Memory B cell (primary cell): ENCODE measurements around the gene NDUFV3.
"Not testable (repeated sequence)": the region's sequence is repeated elsewhere in the genome, so short reads cannot be mapped to it uniquely, and the experiment has no call there.

Experiments used
- ATAC-seq: fragments of 150-1000 bp; cut with Tn5 transposase; 2 replicates; pipeline ENCODE4 v1.10.0; 2021; ENCODE audit warnings: low read depth, mild to moderate bottlenecking, moderate library complexity
- DNase-seq, 2 donors: peaks; one replicate each; pipeline ENCODE4 v3.0.0; 2022; ENCODE audit warnings: low spot score in 2 of 2
- H3K27ac Mint-ChIP-seq: one replicate; pipeline ENCODE4 v1.8.0; 2022; ENCODE audit warnings: mild to moderate bottlenecking, moderate library complexity, mixed read lengths
- H3K27me3 Mint-ChIP-seq: one replicate; pipeline ENCODE4 v1.8.0; 2022; ENCODE audit warnings: mixed read lengths
- H3K36me3 Mint-ChIP-seq: one replicate; pipeline ENCODE4 v1.8.0; 2022; ENCODE audit warnings: mild to moderate bottlenecking, mixed read lengths
- H3K4me1 Mint-ChIP-seq: one replicate; pipeline ENCODE4 v1.8.0; 2022; ENCODE audit warnings: mixed read lengths
- H3K4me3 Mint-ChIP-seq: one replicate; pipeline ENCODE4 v1.8.0; 2022; ENCODE audit warnings: mild to moderate bottlenecking, moderate library complexity, mixed read lengths
- H3K9me3 Mint-ChIP-seq: one replicate; pipeline ENCODE4 v1.8.0; 2022; ENCODE audit warnings: mixed read lengths

NDUFV3 gene

GRCh38 chr21:42925114-42925926, 32.2 kb downstream of the NDUFV3 start, which contains the start of gene ERVH48-1:
Gene ERVH48-1 (minus strand): TSS chr21:42925630. CDS start chr21:42919006, 6,624 bp downstream.
- Mint-ChIP-seq H3K36me3 (no peaks in the 10 kb centered on the region), H3K27me3 (no peaks in the 10 kb centered on the region), H3K9me3 (no peaks in the 10 kb centered on the region), H3K4me1 (peaks cover 12% of the 10 kb centered on the region), H3K27ac (peak within 1 kb of the TSS; percentile 53), H3K4me3 (no peak within 1 kb of the TSS)
- DNase-seq = no peak
- no peak for ATAC-seq

- H3K27ac Mint-ChIP-seq, DNase-seq, H3K4me3 Mint-ChIP-seq, H3K36me3 Mint-ChIP-seq, H3K27me3 Mint-ChIP-seq, H3K9me3 Mint-ChIP-seq, ATAC-seq: not testable (repeated sequence)
- peaks cover 12% of the 10 kb centered on the region for H3K4me1 Mint-ChIP-seq
Observed at GRCh38 chr21:42927474-42928200, 34.5 kb downstream of the NDUFV3 start.

GRCh38 chr21:42929969-42930368, 36.9 kb downstream of the NDUFV3 start:
- Mint-ChIP-seq H3K4me3 (no peak overlapping the region), H3K27me3 (no peaks in the 10 kb centered on the region), H3K9me3 (no peaks in the 10 kb centered on the region), H3K27ac (no peak overlapping the region), H3K36me3 (no peaks in the 10 kb centered on the region), H3K4me1 (no peaks in the 10 kb centered on the region)
- ATAC-seq = no peak
- DNase-seq = no peak

GRCh38 chr21:42931560-42932235, 38.6 kb downstream of the NDUFV3 start:
- Mint-ChIP-seq H3K36me3 (no peaks in the 10 kb centered on the region), H3K9me3 (no peaks in the 10 kb centered on the region), H3K27me3 (no peaks in the 10 kb centered on the region), H3K4me3 (no peak overlapping the region), H3K4me1 (peaks cover under 1% of the 10 kb centered on the region), H3K27ac (no peak overlapping the region)
- ATAC-seq (no peak), DNase-seq (no peak)

- H3K4me3 Mint-ChIP-seq, H3K27ac Mint-ChIP-seq, H3K27me3 Mint-ChIP-seq, DNase-seq, H3K36me3 Mint-ChIP-seq, H3K9me3 Mint-ChIP-seq, H3K4me1 Mint-ChIP-seq, ATAC-seq: not testable (repeated sequence)
Observed at GRCh38 chr21:42932378-42933136, 39.4 kb downstream of the NDUFV3 start.

- H3K9me3 Mint-ChIP-seq, H3K27ac Mint-ChIP-seq: not testable (repeated sequence)
Observed at GRCh38 chr21:42933137-42933970, 40.2 kb downstream of the NDUFV3 start.

GRCh38 chr21:42933973-42934372, 40.9 kb downstream of the NDUFV3 start:
- not testable (repeated sequence) for H3K27ac Mint-ChIP-seq, H3K27me3 Mint-ChIP-seq, H3K4me3 Mint-ChIP-seq, H3K36me3 Mint-ChIP-seq, ATAC-seq, H3K9me3 Mint-ChIP-seq, DNase-seq
- H3K4me1 Mint-ChIP-seq = peaks cover 10% of the 10 kb centered on the region

More at GRCh38 chr21:42933137-42933970, 40.2 kb downstream of the NDUFV3 start:
- not testable (repeated sequence) for H3K27me3 Mint-ChIP-seq, H3K36me3 Mint-ChIP-seq, ATAC-seq, H3K4me3 Mint-ChIP-seq, DNase-seq
- H3K4me1 Mint-ChIP-seq = peaks cover 10% of the 10 kb centered on the region

- DNase-seq, H3K27me3 Mint-ChIP-seq, H3K9me3 Mint-ChIP-seq, ATAC-seq, H3K36me3 Mint-ChIP-seq, H3K4me3 Mint-ChIP-seq, H3K27ac Mint-ChIP-seq: not testable (repeated sequence)
- peaks cover 10% of the 10 kb centered on the region for H3K4me1 Mint-ChIP-seq
Observed at GRCh38 chr21:42936360-42936759, 43.3 kb downstream of the NDUFV3 start.

GRCh38 chr21:42937034-42937940, 44.2 kb downstream of the NDUFV3 start:
- not testable (repeated sequence) for H3K27me3 Mint-ChIP-seq, H3K4me3 Mint-ChIP-seq, DNase-seq, ATAC-seq, H3K36me3 Mint-ChIP-seq, H3K9me3 Mint-ChIP-seq
- peak overlapping the region; percentile 70 for H3K27ac Mint-ChIP-seq
- peaks cover 10% of the 10 kb centered on the region for H3K4me1 Mint-ChIP-seq

GRCh38 chr21:42937960-42938605, 45.0 kb downstream of the NDUFV3 start:
- H3K4me1 Mint-ChIP-seq = peaks cover 10% of the 10 kb centered on the region
- H3K27me3 Mint-ChIP-seq = no peaks in the 10 kb centered on the region
- H3K9me3 Mint-ChIP-seq = no peaks in the 10 kb centered on the region
- ATAC-seq (no peak), DNase-seq (no peak)
- peak overlapping the region; percentile 70 for H3K27ac Mint-ChIP-seq
- no peak overlapping the region for H3K4me3 Mint-ChIP-seq
- no peaks in the 10 kb centered on the region for H3K36me3 Mint-ChIP-seq

- H3K4me3 Mint-ChIP-seq, H3K9me3 Mint-ChIP-seq, DNase-seq, ATAC-seq, H3K27ac Mint-ChIP-seq, H3K27me3 Mint-ChIP-seq, H3K36me3 Mint-ChIP-seq: not testable (repeated sequence)
- H3K4me1 Mint-ChIP-seq = peaks cover 10% of the 10 kb centered on the region
Observed at GRCh38 chr21:42938606-42938995, 45.5 kb downstream of the NDUFV3 start.
